ENCODE data around the gene AIRE. TPM values are rescaled to one million over a fixed set of nuclear protein-coding genes. Genes with fewer than 3 reads are reported as not detected.

Gene AIRE
- under 0.01 TPM in 1 of 2 replicates, not detected in the other for total RNA-seq

GRCh38 chr21:44285138-44285992 is at the start of gene AIRE:
Gene AIRE (plus strand): TSS chr21:44285876. CDS start chr21:44286007, 131 bp downstream.

GRCh38 chr21:44240842-44241241 is 44.8 kb upstream of the AIRE start, which contains the start of gene ICOSLG:
Gene ICOSLG (minus strand): TSS chr21:44240943. CDS start chr21:44240817, 126 bp downstream.

GRCh38 chr21:44261675-44262295 is 23.9 kb upstream of the AIRE start, which contains the start of gene DNMT3L:
Gene DNMT3L (minus strand): TSS chr21:44261897. CDS start chr21:44261259, 638 bp downstream.

GRCh38 chr21:44299458-44300261 is 14.0 kb downstream of the AIRE start, which contains the start of gene PFKL:
Gene PFKL (plus strand): TSS chr21:44300053. CDS start chr21:44300106, 53 bp downstream.

GRCh38 chr21:44338971-44339910 is 53.6 kb downstream of the AIRE start, which contains the start of gene CFAP410:
Gene CFAP410 (minus strand): TSS chr21:44339390. CDS start chr21:44339194, 196 bp downstream.

Small RNA genes lying within 50 kb of the gene (small RNA-seq; reads per million reads assigned to genes)
- gene AP001059.3: not detected

Other genes with a start within 250 kb of the AIRE start
- gene PWP2, start 178.5 kb upstream of the AIRE start, total RNA-seq: 18.9 and 24.2 TPM in 2 replicates
- 25.7 and 27.1 TPM in 2 replicates for gene GATD3, start 152.2 kb upstream of the AIRE start, total RNA-seq
- gene ICOSLG, start 44.9 kb upstream of the AIRE start, total RNA-seq: 0.72 and 1.9 TPM in 2 replicates
- gene DNMT3L, start 24.0 kb upstream of the AIRE start, total RNA-seq: not detected in 2 replicates
- 136 and 145 TPM in 2 replicates for gene PFKL, start 14.2 kb downstream of the AIRE start, total RNA-seq
- 3.1 and 4.0 TPM in 2 replicates for gene CFAP410, start 53.5 kb downstream of the AIRE start, total RNA-seq
- gene TRPM2, start 67.7 kb downstream of the AIRE start, total RNA-seq: not detected in 2 replicates
- 2.4 and 3.0 TPM in 2 replicates for gene LRRC3, start 169.6 kb downstream of the AIRE start, total RNA-seq